ENCODE data around the gene ZMYM1. TPM values are rescaled to one million over a fixed set of nuclear protein-coding genes. Genes with fewer than 3 reads are reported as not detected.

Gene ZMYM1
- 2.6 to 8.3 TPM (median 5.8 TPM) in 5 replicates for total RNA-seq (2022; extraction: Qiagen RNA extraction; ENCODE audit: low read depth)

GRCh38 chr1:35079003-35079930 is at the start of gene ZMYM1:
Gene ZMYM1, plus strand, starts transcription at chr1:35079385. Its CDS starts 14,603 bp downstream, at chr1:35093988.

Other genes starting within 250 kb of the ZMYM1 start
- gene SMIM12, start 219.6 kb upstream of the ZMYM1 start, total RNA-seq (2022; extraction: Qiagen RNA extraction; ENCODE audit: low read depth): 44.4 to 55.5 TPM (median 54.0 TPM) in 5 replicates
- gene DLGAP3, start 149.7 kb upstream of the ZMYM1 start, total RNA-seq (2022; extraction: Qiagen RNA extraction; ENCODE audit: low read depth): 0.17 to 0.25 TPM (median 0.19 TPM) in 5 replicates
- 13.9 to 18.8 TPM (median 15.4 TPM) in 5 replicates for gene TMEM35B, start 94.0 kb upstream of the ZMYM1 start, total RNA-seq (2022; extraction: Qiagen RNA extraction; ENCODE audit: low read depth)
- 1.5 to 5.6 TPM (median 5.0 TPM) in 5 replicates for gene ZMYM6, start 47.4 kb upstream of the ZMYM1 start, total RNA-seq (2022; extraction: Qiagen RNA extraction; ENCODE audit: low read depth)
- gene SFPQ, start 113.8 kb downstream of the ZMYM1 start, total RNA-seq (2022; extraction: Qiagen RNA extraction; ENCODE audit: low read depth): 186 to 339 TPM (median 226 TPM) in 5 replicates
- gene ZMYM4, start 189.3 kb downstream of the ZMYM1 start, total RNA-seq (2022; extraction: Qiagen RNA extraction; ENCODE audit: low read depth): 6.9 to 12.9 TPM (median 11.3 TPM) in 5 replicates

Data from A549 treated with RU486 at 1 μM for 4 hours (cell line).